NCI-H510A treated with DMSO at 0.1 percent for 48 hours (cell line): Measurements from ENCODE around the gene CNDP1.
"Not testable (repeated sequence)": the region's sequence is repeated elsewhere in the genome, so short reads cannot be mapped to it uniquely, and the experiment has no call there.

ENCODE experiments used
- DNase-seq: peaks from one replicate; lab custom pipeline; 2025; lab: John Stamatoyannopoulos, UW

CNDP1 gene

DNA sequence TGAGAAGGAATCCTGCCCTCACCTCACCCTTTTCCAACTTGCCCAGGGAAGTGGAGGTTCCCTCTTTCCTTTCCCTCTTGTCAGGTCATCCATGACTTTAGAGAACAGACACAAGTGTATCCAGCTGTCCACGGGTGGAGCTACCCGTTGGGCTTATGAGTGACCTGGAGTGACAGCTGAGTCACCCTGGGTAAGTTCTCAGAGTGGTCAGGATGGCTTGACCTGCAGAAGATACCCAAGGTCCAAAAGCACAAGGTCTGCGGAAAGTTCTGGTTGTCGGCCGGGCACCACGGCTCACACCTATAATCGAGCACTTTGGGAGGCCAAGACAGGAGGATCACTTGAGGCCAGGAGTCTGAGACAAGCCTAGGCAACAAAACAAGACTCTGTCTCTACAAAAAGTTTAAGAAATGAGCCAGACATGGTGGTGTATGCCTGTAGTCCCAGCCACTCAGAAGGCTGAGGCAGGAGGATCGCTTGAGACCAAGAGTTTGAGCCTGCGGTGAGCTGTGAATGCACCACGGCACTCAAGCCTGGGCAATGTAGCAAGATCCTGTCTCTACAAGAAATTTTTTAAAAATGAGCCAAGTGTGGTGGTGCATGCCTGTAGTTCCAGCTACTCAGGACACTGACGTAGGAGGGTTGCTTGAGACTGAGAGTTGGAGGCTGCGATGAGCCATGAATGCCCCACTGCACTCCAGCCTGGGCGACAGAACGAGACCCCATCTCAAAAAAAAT, 14.0 kb upstream of the CNDP1 start:
- no peak for DNase-seq

DNA sequence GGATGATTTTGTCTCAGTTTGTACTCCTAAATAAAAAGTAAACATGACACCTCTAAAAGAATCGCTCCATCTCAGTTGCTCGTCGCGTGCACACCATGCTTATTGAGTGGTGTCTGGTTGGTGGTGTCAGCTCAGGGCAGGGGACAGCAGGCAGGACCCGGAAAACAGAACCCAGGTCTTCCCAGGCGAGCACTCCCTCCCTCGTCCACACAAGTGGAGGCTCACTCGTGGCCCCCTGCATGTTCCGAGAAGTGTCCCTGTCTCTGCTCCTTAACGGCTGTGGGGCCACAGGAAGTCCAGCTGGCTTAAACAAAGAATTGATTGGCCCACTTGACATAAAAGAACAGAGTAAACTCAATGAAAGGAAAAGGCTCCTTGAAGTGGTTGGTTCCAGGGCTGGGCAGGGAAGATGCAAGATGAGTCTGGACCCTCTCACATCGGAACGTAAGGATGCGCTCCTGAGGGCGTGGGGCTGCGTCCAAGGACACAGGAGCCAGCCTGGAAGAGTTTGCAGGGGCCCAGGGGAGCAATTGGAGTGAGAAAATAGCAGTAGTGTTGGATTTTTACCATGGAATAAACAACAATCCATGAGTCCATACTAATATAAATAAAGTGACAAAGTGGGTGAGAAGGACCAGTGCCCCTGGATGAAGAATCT, 13.1 kb upstream of the CNDP1 start:
- DNase-seq = no peak

DNA sequence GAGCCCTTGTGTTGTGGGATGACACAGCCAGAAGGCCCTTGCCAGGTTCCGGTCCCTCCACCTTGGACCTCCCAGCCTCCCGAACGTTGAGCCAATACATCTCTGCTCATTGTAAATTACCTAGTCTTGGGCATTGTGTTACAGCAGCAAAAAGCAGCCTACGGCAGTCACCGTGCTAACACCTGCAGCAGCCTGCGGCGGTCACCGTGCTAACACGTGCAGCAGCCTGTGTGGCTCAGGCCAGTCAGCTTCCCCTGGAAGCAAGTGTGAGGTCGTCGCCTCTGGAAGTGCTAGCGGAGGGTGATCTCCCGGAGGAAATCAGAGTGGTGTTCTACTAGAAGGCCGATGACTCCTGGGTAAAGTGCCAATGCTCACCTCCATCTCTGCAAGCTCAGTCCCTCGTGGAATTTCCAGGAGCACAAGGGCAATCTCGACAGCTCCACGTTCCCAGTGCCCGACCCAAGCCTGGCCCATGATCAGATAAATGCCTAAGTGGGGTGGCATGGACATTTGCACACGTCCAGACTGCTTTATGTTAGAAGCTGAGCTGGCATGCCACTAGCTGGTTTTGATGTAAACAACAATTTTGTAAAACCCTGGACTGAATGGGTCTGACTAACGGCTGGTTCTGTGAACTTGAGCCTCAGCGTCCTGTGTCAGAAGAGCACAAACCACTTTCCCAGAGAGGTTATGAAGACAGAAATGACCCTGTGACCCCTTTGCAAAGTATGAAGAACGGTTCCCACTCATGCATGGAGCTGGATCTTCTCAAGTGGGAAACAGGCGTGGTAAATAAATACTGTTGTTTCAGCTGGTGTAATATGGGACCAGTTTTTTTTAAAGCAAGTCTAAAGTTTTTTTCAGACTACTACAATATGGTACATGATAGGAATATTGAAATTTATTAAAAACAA, 11.4 kb upstream of the CNDP1 start:
- peak; percentile 96 for DNase-seq

DNA sequence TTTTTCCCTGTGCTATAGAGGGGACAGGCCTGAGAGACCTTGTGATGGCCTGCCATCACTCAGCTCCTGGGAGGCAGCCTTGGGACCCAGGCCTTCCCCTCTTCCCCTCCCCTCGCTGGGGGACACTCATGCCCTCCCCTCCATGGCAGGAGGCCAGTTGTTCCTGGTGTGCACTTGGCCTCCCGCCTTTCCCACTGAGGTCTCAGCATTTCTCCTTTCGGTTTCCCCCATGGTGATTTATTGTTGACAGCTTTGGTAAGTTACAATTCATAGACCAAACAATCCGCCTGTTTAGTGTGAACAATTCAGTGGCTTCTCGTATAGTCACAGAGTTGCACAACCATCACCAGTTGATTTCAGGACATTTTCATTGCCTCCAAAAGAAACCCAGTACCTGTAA, 10.2 kb upstream of the CNDP1 start:
- DNase-seq = peak; percentile 97

DNA sequence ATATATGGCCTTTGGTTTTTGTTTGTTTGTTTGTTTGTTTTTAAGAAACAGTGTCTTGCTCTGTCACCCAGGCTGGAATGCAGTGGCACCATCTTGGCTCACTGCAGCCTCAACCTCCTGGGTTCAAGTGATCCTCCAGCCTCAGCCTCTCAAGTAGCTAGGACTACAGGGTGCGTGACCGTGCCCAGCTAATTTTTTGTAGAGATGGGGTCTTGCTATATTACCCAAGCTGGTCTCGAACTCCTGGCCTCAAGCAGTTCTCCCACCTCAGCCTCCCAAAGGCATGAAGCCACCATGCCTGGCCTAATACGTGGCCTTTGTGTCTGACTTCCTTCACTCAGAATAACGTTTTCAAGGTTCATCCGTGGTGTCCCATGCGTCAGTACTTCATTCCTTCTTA, 9.4 kb upstream of the CNDP1 start:
- DNase-seq = not testable (repeated sequence)

DNA sequence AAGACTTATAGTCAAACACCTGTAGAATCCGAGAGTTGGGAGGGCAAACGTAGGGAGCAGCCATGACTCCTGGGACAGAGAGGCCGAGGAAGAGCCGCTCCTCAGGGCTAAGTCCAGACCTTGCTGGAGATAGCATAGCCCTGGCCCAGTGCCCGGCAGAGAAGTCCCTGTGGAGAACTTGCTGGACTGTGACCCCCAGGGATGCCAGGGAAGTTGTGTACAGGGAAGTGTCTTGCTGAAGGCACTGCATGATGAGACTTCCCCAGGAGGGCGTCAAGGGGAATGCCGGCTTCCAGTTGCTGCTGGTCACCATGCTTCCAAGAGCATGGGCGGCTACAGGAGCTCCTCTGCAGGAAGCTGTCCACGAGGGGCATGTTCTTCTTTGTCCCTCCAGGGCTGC, 8.6 kb upstream of the CNDP1 start:
- no peak for DNase-seq

DNA sequence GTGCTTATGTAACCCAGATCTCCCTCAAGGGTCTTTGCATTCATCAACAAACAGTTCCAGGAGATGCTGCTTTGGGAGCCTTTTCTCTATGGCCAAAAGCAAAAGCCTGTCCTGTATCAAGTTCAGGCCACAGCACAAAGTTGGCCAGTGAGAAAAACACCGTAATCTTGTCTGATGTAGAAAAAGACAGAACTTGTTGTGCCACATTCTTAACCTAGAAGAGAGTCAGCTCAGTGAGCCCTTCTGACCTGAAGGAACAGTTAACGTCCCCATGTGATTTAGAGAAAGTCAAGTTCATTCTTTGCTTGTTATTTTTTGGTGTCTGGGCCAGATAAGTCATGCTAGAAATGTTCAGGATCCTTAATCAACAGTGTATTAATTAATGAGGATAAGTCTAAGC, 7.8 kb upstream of the CNDP1 start:
- no peak for DNase-seq

DNA sequence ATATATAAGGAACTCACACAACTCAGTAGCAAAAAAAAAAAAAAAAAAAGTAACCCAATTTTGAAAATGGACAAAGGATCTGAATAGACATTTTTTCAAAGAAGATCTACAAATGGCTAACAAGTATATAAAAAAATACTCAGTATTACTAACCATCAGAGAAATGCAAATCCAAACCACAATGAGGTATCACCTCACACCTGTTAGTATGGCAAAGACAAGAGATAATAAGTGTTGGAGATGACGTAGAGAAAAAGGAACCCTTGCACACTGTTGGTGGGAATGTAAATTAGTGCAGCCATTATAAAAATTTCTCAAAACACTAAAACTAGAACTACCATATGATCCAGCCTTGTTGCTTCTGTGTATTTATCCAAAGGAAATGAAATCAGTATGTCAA, 5.8 kb upstream of the CNDP1 start:
- no peak for DNase-seq

DNA sequence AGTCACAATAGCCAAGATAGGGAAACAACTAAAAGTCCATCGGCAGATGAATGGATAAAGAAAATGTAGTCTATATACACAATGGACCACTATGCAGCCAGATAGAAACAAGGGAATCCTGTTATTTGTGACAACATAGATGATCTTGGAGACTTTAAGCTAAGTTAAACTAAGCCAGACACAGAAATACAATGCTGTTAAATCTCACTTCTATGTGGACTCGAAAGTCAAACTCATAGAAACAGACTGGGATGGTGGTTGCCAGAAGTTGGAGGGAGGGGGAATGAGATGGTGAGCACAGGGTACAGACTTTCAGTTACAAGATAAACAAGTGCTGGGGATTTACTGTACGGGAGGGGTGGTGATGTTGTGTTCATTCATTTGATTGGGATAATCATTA, 5.4 kb upstream of the CNDP1 start:
- DNase-seq = no peak

DNA sequence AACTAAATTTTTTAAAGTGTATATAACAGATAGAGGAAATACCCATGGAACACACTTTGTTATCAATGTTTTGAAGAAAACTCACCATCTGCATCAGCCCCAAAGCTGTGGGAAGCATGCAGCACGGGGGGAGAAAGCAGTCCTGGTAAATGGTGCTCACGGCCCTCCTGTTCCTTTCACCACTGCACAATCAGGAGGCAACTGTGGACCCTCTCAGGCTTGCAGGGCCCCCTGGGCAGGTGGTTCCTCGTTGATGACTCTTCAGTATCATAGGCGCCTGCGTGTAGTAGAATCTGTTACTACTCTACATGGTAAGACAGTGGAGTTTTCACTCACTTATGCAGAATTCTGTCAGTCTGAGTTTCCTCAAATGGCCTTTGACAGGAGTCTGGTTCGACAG, 4.9 kb upstream of the CNDP1 start:
- DNase-seq = no peak

DNA sequence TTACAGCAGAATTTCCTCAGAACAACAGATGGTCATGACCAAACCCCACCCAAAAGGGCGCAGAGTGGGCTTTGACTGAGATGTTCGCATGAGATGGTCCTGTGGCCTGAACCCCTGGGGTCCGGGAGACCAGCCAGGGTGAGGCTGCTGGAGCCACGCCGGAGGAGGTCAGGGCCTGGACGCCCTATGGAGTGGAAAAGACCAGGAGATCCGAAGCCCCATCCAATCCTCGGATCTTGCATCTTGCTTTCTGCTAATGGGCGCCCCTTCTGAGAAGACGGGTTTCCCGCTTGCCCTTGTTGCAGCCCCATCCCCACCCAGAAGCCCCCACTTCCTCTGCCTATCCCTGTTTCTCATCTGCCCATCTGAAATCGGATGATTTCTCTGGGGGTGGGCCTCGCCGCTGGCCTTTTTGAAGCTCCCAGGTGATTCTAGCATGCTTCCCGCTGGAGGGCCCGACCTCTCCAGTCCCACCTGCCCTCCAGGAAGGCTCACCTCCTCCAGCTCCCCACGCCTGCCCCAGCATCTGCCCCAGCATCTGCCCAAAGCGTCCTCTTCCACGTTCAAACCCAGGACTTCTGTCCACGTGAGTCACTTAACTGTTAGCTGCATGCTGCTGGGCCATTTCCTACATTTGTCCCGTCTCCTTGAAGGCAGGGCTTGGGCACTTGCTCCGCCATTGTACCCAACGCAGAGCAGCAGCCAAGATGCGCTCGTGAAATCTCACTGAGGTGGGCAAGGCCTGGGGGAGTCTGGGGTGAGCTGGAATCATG, 4.3 kb upstream of the CNDP1 start:
- no peak for DNase-seq

DNA sequence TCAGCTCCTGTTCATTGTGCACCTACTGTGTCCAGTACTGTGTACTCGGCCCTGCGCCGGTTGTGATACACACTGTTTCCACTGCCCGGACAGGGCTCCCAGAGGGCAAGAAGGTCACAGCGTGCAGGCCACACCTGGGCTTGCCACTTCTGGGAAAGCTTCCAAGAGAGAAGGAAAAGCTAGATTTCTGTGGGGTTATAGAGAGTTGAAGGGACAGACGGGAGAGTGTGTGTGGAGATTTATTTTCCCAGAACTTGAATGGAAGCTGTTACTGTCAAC, 3.8 kb upstream of the CNDP1 start:
- DNase-seq = no peak

DNA sequence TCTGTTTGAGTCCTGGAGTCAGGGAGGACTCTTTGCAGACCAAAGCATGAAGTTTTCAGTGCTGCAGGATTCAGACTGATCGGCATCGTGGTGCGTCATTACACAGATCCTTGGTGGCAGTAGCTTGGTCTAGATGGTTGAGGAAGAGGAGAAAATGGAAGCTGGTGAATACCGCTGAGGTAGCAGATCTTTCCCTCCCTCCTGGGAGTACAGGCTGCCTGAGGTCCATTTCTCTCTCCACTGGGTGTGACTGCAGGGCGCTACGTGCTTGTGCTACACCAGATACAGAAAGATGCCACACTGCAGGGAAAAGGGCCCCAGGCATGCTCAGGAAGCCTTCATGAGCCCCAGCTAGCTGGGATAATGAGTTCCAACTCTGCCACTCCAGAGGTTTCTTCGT, 3.3 kb upstream of the CNDP1 start:
- DNase-seq = no peak

DNA sequence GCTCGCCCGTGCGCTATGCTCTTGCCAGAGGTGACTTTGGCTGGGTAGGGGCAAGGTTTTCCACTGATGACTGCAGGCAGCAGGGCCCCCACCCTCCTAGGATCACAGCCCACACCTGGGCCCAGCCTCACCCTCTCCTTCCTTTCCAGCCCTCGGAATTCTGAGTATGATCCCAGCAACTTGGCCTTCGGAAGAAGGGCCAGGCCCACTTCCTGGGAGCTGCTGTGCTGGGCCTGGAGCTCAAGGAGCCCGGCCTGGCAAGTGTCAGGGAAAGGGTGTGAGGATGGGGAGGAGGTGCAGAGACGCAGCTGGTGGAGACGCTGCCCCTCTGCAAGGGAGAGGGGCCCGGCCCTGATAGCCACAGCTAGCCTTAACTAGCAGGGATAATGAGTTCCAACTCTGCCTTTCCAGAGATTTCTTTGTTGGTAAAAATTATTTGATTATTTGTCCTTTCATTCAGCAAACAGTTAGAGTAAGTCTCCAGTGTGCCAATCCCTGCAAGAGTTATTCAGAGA, 1.7 kb upstream of the CNDP1 start:
- DNase-seq = no peak

DNA sequence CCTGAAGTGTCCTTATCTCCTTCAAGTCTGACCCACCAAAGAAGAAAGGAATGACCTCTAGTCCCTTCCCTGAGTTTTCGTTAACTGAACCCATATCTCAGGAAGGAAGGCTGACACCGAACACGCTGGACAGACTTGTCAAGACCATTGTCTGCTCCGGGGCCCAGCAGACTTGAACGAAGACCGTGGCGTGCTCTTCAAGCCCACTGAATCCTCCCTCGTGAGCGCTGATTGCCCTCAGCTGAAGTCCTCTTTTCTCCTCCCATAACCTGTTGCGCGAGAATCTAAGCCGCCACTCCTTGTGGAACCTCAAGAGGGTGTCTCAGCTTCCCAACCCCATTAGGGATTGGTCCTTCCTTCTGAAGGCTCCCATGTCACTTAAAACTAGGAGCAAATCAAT, 634 bp upstream of the CNDP1 start:
- DNase-seq = no peak

DNA sequence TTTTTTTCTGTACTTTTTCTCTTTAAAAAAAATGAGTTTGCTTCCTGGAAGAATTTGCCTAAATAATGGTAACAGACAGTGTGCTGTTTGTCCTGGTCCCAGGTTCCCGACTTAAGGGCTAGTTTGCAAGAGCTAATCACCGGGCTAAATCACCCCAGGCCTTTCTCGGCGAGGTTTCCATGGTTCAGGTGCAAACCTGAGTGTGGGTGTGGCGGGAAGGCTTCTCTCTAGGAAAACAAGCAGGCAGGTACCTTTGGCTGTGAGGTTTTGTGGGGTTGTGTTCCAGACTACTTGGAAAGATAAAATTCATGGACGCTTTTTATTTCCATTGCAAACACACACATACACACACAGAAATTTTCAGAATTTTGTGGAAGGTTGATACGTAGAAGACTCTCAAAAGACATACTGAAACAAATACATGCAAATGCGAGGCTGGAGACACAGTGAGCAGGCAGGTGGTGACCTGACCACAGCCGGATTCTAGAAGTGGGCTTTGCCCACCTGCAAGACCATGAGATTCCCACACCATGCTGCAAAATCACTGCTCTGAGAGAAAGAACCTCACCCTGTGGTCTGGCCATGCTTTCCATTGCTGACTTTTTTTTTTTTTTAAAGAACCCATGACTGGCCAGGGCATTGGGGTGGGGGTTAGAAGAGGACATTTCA, 815 bp downstream of the CNDP1 start:
- no peak for DNase-seq

DNA sequence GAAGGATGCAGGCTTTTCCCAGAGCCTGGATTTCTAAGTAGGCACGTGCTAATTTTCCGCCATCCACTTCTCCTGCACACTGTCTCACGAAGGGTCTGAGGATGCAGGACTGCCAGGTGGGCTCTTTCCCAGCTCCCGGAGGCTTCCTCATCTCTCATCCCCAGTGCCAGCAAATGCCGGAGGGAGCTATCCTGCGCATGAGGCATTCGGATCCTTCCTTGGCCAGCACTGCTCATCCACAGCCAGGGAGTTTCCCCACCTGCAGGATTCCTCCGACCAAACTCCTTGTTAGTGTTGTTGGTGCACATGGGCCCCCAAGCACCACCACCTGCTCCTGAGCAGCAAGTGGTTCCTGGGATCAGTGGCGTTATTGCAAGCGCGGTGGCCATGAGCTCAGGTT, 5.0 kb downstream of the CNDP1 start:
- DNase-seq = no peak

DNA sequence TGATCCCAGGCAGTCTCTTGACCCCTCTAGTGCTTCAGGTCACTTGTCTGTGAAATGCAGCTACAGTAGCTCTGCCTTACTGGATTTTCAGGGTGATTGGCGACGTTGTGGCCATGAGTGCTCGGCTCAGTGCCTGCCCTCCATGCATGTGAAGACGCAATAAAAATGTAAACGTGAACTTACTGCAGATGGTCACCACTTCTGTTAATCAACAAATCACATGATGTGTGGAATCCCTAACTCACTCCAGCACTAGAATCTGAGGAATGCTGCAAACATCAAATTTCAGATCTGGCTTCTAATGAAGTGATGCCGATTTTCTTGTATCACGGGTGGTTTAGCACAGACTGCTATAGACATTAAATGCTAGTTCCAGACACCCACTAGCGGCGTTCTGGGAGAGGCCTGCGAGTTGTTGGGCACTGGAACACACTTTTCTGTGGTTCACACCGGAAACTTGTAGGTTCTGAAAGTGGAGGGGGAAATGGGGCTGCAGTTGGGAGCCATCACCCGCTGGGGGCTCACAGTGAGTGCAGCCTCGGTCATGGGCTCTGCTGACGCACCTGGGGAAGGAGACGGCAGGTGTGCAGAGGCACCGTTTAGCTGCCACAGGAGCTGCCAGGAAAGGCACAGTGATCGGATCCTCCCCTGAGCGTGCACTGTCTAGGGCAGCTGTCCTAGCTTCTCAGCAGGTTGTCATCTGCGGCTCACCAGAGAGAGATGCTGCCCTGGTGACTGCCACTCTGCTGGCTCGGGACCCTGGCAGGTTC, 6.5 kb downstream of the CNDP1 start:
- DNase-seq = peak; percentile 74

DNA sequence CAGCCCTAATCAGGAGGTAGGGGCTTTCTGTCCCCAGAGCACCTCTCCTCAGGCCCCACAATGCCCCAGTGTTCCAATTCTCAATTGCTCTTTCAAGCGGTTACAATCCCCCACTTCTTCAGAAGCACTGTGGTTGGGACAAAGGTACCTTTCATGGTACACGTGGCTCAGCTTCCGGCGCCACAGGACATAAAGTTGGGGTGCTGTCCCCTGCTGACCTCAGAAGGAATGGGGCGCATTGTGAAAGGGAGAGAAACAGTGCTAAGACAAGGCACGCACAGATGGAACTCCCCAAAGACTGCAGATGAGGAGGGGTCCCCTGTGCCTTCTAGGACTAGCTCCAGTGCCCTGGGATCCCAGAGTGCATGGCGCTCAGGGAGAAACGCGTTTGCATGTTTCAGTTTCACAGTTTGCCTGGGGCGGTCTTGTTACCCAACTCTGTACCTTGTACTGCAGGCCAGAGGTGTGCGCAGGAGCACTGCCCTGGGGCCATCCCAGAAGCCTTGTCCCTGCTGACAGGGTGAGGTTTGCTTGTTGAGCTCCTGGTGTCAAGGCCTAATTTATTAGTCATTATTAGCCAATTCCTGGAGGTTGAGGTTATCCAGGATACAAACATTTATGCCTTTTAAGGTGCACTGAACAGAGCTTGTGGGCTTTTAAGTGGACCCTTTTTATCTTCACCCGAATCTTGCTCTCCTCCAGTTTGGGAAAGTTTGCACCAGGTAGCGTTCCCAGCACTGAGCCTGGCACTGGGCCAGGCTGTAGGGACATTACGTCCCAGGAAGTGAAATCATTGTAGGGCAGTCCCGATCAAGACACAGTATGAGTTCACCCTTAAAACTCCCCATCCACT, 7.6 kb downstream of the CNDP1 start:
- DNase-seq = no peak

DNA sequence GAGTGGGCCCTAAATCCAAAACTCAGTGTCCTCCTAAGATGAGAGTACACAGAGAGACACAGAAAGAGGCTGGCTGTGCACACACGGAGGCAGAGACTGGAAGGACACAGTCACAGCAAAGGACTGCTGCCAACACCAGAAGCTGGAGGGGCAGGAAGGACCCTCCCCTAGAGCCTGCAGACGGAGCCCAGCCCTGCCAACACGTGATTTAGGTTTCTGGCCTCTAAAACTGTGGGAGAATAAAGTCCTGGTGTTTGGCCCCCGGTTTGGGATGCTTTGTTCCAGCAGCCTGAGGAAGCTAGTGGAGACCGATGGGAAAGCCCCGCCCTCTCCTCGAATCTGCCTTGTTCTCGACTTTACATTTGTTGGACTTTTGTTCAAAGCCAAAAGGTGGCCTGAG, 10.6 kb downstream of the CNDP1 start:
- DNase-seq = no peak
